ENCODE measurements around the gene RNF111.

DNA sequence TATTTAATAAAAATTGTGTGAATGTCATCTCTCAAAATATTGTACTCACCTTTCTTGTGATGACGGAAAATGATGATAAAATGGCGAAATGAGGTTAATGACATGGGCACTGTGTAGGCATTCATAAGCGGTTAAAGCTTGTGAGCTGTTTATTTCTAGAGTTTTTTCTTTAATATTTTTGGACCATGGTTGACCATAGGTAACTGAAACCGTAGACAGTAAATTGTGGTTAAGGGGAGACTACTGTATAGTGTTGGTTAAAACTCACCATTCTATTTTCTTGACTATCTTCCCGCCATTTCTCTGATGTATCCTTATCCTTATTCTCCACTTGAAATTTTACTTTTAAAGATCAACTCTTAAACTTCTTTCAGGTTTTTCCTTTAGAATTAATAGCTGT is 14.5 kb downstream of the RNF111 start:
- TF ChIP-seq CTCF (IDR thresholded peaks at IDR 0.05) (no peak), POLR2A (IDR thresholded peaks at IDR 0.05) (no peak), EP300 (IDR thresholded peaks at IDR 0.05) (no peak)
